Sigmoid colon (tissue), 4 donors: ENCODE results near the gene NACC2.

Experiments
- CTCF ChIP-seq, 4 experiments: fragments of 450-650 bp in 3 of 4; fragments of 200-600 bp in 1 of 4; IDR thresholded peaks; one replicate each; pipeline ENCODE4 v1.5.1; 2016 to 2019; ENCODE audit warnings: antibody characterized with exemption in 4 of 4, mild to moderate bottlenecking in 3 of 4, moderate library complexity in 2 of 4
- EP300 ChIP-seq, 4 donors: sonication (generic); formaldehyde crosslinking; IDR thresholded peaks; one replicate each; pipeline ENCODE4 v1.6.1; 2017; ENCODE audit warnings: antibody characterized with exemption in 4 of 4
- POLR2A ChIP-seq, 2 donors: fragments of 450-650 bp; IDR thresholded peaks; one replicate each; pipeline ENCODE4 v1.6.1; 2016; ENCODE audit warnings: antibody characterized with exemption in 2 of 2, mild to moderate bottlenecking in 2 of 2, moderate library complexity in 2 of 2
- POLR2AphosphoS5 ChIP-seq, 4 donors: sonication (generic); formaldehyde crosslinking; IDR thresholded peaks; one replicate each; pipeline ENCODE4 v1.6.1; 2017; ENCODE audit warnings: antibody characterized with exemption in 4 of 4

GRCh38 chr9:135982499-135983207 is 112.4 kb downstream of the NACC2 start:
- TF ChIP-seq CTCF (IDR thresholded peaks at IDR 0.05) (no peak), POLR2A (IDR thresholded peaks at IDR 0.05) (no peak), POLR2AphosphoS5 (IDR thresholded peaks at IDR 0.05) (no peak), EP300 (IDR thresholded peaks at IDR 0.05) (no peak)
